Effector CD8-positive, alpha-beta T cell (primary cell): ENCODE data around the gene NXNL1.

Experiments used
- DNase-seq: peaks from one replicate; lab custom pipeline; 2025; lab: John Stamatoyannopoulos, UW

Gene NXNL1

GRCh38 chr19:17419621-17420474, 40.9 kb downstream of the NXNL1 start, which contains the start of gene MVB12A:
Gene MVB12A, plus strand, starts transcription at chr19:17420047. Its CDS starts 89 bp downstream, at chr19:17420136.
- peak; percentile 92 for DNase-seq

DNA sequence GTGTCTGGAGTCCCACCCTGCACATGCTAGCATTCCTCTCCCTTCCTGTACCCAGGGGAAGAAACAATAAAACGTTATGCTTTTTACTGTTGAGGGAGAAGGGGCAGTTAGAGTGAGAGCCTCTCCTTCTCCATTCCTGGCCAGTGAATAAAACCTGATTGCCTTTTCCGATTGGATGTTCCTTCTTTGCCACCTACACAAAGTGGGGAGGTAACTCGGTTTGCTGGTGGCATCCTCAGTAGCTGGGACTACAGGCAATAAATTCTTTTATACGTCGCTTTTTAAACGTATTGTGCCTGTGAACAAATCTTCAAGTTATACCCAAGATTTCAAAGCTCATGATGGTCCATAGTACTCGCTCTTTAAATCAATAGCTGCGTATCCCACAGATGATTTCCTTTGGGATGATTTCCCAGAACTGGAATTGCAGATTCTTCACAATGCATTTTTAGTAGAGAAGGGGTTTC, 41.5 kb downstream of the NXNL1 start:
- no peak for DNase-seq

DNA sequence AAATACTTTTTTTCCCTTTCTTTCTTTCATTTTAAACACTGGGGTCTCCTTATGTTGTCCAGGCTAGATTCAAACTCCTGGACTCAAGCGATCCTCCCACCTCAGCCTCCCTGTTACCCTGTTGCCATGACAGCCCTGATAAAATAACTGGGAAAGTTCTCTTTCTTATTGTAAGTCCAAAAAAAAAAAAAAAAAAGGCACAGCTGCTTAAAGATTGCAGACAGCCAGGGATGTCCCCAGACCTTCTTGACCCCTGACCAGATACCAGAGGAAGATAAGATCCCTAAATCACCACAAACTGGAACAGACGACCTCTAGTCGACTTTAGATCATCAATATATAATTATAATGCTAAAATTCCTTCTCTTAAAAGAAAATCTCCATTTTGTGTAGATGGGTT, 42.0 kb downstream of the NXNL1 start:
- no peak for DNase-seq

DNA sequence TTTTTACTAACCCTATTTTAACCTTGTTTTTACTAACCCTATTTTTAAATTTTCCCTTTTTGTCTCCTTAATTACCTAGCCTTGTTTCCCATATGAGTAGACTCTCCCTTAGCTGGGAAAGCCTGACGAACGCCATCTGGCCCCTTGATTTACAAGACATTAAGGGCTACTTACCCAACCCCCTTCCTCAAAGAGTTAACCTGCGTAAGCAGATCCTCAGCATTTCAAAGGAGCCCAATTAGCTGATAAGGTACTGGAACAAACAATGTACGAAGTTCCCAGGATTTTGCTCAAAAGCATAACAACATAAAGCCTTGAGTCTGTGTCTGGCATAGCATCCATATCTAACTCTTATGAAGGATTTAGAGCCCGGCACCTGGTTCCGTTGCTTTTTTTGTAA, 45.6 kb downstream of the NXNL1 start:
- no peak for DNase-seq

DNA sequence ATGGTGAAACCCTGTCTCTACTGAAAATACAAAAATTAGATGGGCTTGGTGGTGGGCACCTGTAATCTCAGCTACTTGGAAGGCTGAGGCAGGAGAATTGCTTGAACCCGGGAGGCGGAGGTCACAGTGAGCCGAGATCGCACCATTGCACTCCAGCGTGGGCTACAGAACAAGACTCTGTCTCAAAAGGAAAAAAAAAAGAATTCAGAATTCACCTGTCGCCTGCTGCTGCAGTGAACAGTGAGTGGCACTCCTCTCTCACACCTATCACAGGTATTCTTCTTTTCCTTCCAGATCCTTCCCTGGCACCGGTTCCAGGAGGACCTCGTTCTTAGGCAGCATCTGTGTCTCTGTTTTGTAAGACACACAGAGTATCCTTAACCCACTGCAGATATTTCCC, 46.6 kb downstream of the NXNL1 start:
- no peak for DNase-seq

- no peak for DNase-seq
Observed at GRCh38 chr19:17411801-17412200, 48.9 kb downstream of the NXNL1 start.

DNA sequence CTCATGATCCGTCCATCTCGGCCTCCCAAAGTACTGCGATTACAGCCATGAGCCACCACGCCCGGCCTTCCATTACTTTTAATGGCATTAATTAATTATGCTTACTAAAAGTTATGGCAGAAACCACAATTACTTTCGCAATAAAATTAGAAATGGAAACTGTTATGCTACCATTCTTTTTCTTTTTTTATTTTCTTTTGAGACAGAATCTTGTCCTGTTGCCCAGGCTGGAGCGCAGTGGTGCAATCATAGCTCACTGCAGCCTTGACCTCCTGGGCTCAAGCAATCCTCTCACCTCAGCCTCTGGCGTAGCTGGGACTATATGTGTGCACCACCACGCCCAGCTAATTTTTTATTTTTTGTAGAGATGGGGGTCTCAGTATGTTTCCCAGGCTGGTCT, 50.7 kb downstream of the NXNL1 start:
- DNase-seq, result no peak

- DNase-seq, result no peak
Observed at GRCh38 chr19:17406887-17407196, 53.9 kb downstream of the NXNL1 start.

GRCh38 chr19:17406046-17406886, 54.5 kb downstream of the NXNL1 start:
- DNase-seq, result no peak
